GM18951 (cell line): ENCODE data around the gene RYR1.

Source experiments
- POLR2A ChIP-seq: IDR thresholded peaks from 4 replicates; pipeline ENCODE4 v1.6.1; 2011; ENCODE audit warnings: mild to moderate bottlenecking; ENCODE audit not compliant: insufficient read length, insufficient read depth; ENCODE audit errors: extremely low read depth
- in situ Hi-C: fragments of 300-500 bp; cut with MboI; formaldehyde crosslinking; loops from one replicate; pipeline ENCODE4 v1.12.0; 2022; ENCODE audit warnings: low sequenced_read_pairs, mixed read lengths, inconsistent platforms; ENCODE audit not compliant: unreplicated experiment

Gene RYR1

GRCh38 chr19:38519988-38520387 is 86.5 kb downstream of the RYR1 start:
- TF ChIP-seq POLR2A = no peak
- in situ Hi-C loops = no loop called here

- in situ Hi-C loops = no loop called here
- TF ChIP-seq POLR2A = no peak
Observed at GRCh38 chr19:38522915-38523314, 89.4 kb downstream of the RYR1 start.

DNA sequence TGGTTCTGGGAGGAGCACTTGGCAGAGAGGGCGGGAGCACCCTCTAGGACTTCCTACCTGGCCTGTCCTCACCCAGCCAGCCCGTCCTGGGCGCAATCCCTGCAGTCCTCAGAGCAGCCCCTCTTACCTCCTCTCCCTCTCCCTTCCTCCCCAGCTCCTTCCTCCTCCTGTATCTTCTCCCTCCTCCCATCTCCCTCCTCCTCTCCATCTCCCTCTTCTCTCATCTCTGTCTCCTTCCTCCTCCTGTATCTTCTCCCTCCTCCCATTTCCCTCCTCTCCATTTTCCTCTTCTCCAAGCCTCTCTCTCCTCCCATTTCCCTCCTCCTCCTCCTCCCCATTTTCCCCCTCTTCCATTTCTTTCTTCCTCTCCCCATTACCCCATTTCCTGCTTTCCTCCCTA is 89.8 kb downstream of the RYR1 start:
- no peak for TF ChIP-seq POLR2A
- in situ Hi-C loops = no loop called here

DNA sequence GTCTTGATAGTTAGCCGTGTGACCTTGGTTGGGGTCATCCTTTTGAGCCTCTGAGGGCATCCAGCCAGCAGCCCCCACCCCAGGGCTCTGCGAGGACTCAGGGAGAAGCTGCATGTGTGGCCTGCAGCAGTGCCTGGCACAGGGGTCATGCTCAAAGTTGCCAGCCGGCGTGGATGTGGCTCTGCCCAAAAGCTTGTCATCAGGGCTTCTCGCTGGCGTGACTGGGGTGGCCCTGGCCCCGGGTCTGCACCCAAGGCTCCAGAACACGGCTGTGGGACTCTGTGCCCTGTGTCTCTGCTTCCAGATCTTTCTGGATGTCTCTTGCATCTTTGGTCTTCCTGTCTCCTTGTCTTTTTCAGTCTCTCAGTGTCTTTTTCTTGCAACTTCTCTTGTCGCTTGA is 90.9 kb downstream of the RYR1 start:
- no peak for TF ChIP-seq POLR2A
- in situ Hi-C loops = no loop called here

- in situ Hi-C loops = no loop called here
- no peak for TF ChIP-seq POLR2A
Observed at GRCh38 chr19:38524994-38525634, 91.6 kb downstream of the RYR1 start.

GRCh38 chr19:38526430-38526829 is 92.9 kb downstream of the RYR1 start:
- in situ Hi-C loops = no loop called here
- TF ChIP-seq POLR2A = no peak

- in situ Hi-C loops = no loop called here
- TF ChIP-seq POLR2A = no peak
Observed at GRCh38 chr19:38527466-38528136, 94.1 kb downstream of the RYR1 start.

GRCh38 chr19:38528213-38528755 is 94.8 kb downstream of the RYR1 start:
- in situ Hi-C loops = no loop called here

GRCh38 chr19:38528931-38529330 is 95.4 kb downstream of the RYR1 start:
- in situ Hi-C loops = no loop called here
- no peak for TF ChIP-seq POLR2A

More at GRCh38 chr19:38528213-38528755, 94.8 kb downstream of the RYR1 start:
- TF ChIP-seq POLR2A = no peak

- no peak for TF ChIP-seq POLR2A
- in situ Hi-C loops = no loop called here
Observed at GRCh38 chr19:38531515-38531914, 98.0 kb downstream of the RYR1 start.

DNA sequence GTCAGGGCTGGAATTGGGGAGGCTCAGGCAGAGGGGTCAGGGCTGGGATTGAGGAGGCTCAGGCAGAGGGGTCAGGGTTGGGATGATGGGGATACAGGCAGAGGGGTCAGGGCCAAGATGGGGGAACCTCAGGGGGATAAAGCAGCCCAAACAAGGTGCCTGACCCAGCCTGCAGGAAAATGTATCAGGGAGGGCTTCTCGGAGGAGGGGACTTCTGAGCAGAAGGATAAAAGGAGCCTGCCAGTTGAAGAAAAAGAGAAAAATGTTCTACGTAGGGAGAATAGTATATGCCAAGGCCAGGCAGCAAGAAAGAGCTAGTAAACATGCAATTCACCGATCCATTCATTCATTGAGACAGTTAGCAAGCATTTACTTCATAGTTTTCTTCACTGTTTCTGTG is 99.4 kb downstream of the RYR1 start:
- in situ Hi-C loops = no loop called here
- TF ChIP-seq POLR2A = no peak

GRCh38 chr19:38534574-38534973 is 101.1 kb downstream of the RYR1 start:
- in situ Hi-C loops = no loop called here
- no peak for TF ChIP-seq POLR2A

GRCh38 chr19:38535212-38535611 is 101.7 kb downstream of the RYR1 start:
- in situ Hi-C loops = no loop called here
- no peak for TF ChIP-seq POLR2A
